Glomerular visceral epithelial cell (primary cell): ENCODE results near the gene UNK.

Experiments used
- DNase-seq: peaks from one replicate; pipeline ENCODE4 v3.0.0-alpha.2; 2016; ENCODE audit errors: extremely low spot score

Gene UNK

DNA sequence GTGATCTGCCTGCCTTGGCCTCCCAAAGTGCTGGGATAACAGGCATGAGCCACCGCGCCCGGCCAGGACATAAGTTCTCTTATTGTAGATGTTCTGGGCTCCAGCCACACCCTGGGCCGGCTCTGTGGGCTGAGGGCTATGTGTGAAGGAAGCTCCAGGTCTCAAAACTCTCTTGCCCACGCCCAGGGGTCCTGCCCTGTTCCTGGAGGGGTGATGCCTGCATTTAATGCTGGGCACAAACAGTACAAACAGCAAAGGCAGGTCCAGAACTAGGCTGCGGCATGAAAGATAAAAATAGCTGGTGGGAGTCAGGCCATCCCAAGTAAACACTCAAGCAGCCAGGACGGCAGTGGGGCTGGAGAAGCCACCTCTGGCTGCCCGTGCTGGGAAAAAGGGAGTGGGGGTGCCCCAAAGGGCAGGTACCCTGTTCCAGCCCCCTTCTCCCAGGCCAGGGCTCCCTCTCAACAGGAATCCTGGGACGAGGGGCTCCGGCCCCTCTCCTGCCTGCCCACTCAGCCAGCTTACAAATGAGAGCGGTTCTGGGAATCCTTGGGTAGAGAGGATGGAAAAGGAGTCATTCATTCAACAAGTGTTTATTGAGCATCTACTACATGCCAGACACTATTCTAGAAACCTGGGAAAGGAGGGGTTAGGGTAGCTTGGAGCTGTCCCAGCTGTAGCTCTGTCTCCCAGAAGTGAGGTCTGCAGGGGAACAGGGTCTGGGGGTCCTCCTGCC, 89.1 kb downstream of the UNK start:
- DNase-seq, result no peak

DNA sequence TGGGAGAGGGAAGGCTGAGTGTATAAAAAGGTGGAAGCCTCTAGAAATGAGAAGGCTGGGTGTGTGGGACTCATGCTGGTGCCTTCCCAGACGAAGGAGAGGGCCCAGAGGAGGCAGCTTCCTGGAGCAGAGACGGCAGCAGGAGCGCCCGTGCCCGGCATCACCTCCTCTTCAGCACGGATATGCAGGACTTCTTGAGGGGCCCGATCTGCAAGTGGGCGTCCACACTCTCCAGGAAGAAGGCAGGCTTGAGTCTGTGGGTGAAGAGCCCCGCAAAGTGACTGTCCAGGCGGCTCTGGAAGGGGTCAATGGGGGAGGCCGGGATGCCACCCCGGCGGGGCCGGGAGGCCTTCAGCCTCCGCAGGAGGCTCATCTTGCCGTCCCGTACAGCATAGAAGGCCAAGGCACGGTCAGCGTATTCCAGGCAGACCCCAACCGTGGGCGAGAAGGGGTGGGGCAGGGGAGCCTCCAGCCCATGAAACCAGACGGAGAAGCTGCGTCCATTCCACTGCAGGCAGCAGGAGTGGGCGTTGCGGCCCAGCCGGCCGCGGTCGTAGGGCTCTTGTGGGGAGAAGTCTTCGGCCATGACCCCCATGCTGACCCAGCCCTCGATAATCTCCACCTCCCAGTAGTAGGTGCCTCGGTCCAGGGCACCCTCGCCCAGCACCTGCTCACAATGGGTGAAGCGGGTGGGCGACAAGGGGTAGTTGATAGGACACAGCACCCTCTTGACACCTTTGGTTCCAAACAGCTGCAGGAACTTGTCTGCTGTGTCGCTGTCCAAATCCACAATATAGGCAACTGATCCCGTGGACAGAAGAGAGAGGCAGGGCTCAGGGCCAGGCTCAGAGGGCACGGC, 89.9 kb downstream of the UNK start:
- DNase-seq, result no peak
